Calu3 (cell line): ENCODE results near the gene GPC3. TPM values are rescaled to one million over a fixed set of nuclear protein-coding genes. Genes with fewer than 3 reads are reported as not detected.
"Not testable (repeated sequence)": the region's sequence is repeated elsewhere in the genome, so short reads cannot be mapped to it uniquely, and the experiment has no call there.

Experiments used
- BruUV-seq: library from RNA; stranded (reverse); fragments of 400-500 nt; replicated peaks from 2 replicates; lab custom pipeline; 2021; lab: Mats Ljungman, UMichigan
- CTCF ChIA-PET: fragments of 300-600 bp; sonication (Branson Sonifier 250); formaldehyde crosslinking; loops from one replicate; lab custom pipeline; 2022; ENCODE audit warnings: antibody characterized with exemption; lab: Charles Lee
- DNase-seq: peaks from one replicate; pipeline ENCODE4 v3.0.0; 2022
- H3K27ac Mint-ChIP-seq: one replicate; pipeline ENCODE4 v1.8.0; 2022; ENCODE audit warnings: mixed read lengths; ENCODE audit not compliant: unreplicated experiment
- H3K27me3 Mint-ChIP-seq: one replicate; pipeline ENCODE4 v1.8.0; 2022; ENCODE audit warnings: mixed read lengths; ENCODE audit not compliant: unreplicated experiment
- H3K36me3 Mint-ChIP-seq: one replicate; pipeline ENCODE4 v1.8.0; 2022; ENCODE audit warnings: mild to moderate bottlenecking, moderate library complexity, mixed read lengths; ENCODE audit not compliant: insufficient read depth, unreplicated experiment
- H3K4me1 Mint-ChIP-seq: one replicate; pipeline ENCODE4 v1.8.0; 2022; ENCODE audit warnings: mild to moderate bottlenecking, low read depth, mixed read lengths; ENCODE audit not compliant: unreplicated experiment
- H3K4me3 Mint-ChIP-seq: one replicate; pipeline ENCODE4 v1.8.0; 2022; ENCODE audit warnings: mild to moderate bottlenecking, low read depth, moderate library complexity, mixed read lengths; ENCODE audit not compliant: unreplicated experiment
- H3K9me3 Mint-ChIP-seq: one replicate; pipeline ENCODE4 v1.8.0; 2022; ENCODE audit warnings: low read depth, mixed read lengths; ENCODE audit not compliant: unreplicated experiment
- intact Hi-C: fragments of 100-400 bp; cut with micrococcal nuclease; formaldehyde crosslinking; loops from one replicate; pipeline ENCODE4 v1.10.0; 2022; ENCODE audit not compliant: unreplicated experiment
- total RNA-seq: library from RNA; stranded (reverse); gene quantifications from 2 replicates; pipeline ENCODE4 v1.2.3, GENCODE V29; 2022
- TF ChIP-seq, protein P1 (sequence below): fragments of 200-600 bp; IDR thresholded peaks from one replicate; pipeline ENCODE4 v1.8.0; 2022; ENCODE audit warnings: antibody characterized with exemption; ENCODE audit not compliant: unreplicated experiment

GPC3 gene
- total RNA-seq, 1 experiment from 2014 or later = 2.3 TPM

DNA sequence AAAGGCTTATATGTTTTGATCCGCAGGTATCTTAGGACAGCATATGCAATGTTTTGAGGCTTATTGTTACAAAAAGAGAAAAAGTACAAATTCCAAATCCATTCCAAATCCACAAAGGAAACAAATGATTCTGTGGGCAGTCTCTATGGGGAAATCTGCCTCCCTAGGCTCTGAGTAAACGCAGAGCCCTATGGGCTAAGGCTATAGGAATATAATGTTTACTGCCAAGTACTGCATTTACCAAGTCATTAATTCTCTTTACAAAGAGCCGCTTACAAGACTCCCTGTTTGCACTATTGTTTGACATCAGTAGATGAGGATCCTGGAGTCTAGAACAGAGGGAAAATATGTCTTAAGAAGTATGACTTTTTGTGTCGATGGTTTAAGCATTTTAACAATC, 357.7 kb downstream of the GPC3 start:
- no peak for DNase-seq
- H3K4me1 Mint-ChIP-seq = peaks cover 9% of the 10 kb centered on the region
- H3K27ac Mint-ChIP-seq = no peak overlapping the region
- intact Hi-C loops = no loop called here
- TF ChIP-seq, protein P1, sequence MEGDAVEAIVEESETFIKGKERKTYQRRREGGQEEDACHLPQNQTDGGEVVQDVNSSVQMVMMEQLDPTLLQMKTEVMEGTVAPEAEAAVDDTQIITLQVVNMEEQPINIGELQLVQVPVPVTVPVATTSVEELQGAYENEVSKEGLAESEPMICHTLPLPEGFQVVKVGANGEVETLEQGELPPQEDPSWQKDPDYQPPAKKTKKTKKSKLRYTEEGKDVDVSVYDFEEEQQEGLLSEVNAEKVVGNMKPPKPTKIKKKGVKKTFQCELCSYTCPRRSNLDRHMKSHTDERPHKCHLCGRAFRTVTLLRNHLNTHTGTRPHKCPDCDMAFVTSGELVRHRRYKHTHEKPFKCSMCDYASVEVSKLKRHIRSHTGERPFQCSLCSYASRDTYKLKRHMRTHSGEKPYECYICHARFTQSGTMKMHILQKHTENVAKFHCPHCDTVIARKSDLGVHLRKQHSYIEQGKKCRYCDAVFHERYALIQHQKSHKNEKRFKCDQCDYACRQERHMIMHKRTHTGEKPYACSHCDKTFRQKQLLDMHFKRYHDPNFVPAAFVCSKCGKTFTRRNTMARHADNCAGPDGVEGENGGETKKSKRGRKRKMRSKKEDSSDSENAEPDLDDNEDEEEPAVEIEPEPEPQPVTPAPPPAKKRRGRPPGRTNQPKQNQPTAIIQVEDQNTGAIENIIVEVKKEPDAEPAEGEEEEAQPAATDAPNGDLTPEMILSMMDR = no peak
- H3K36me3 Mint-ChIP-seq = no peaks in the 10 kb centered on the region
- CTCF ChIA-PET = no interaction called here
- no peak overlapping the region for H3K4me3 Mint-ChIP-seq
- no peaks in the 10 kb centered on the region for H3K9me3 Mint-ChIP-seq
- H3K27me3 Mint-ChIP-seq = no peaks in the 10 kb centered on the region
- no TSS peak for BruUV-seq

DNA sequence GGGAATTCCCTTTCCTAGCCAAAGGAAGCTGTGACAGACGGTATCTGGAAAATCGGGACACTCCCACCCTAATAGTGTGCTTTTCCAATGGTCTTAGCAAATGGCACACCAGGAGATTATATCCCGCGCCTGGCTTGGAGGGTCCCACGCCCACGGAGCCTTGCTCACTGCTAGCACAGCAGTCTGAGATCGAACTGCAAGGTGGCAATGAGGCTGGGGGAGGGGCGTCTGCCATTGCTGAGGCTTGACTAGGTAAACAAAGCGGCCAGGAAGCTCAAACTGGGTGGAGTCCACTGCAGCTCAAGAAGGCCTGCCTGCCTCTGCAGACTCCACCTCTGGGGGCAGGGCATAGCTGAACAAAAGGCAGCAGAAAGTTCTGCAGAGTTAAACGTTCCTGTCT, 364.0 kb downstream of the GPC3 start:
- H3K27ac Mint-ChIP-seq, H3K4me1 Mint-ChIP-seq, H3K9me3 Mint-ChIP-seq, DNase-seq, BruUV-seq, H3K27me3 Mint-ChIP-seq, H3K36me3 Mint-ChIP-seq, H3K4me3 Mint-ChIP-seq, intact Hi-C loops: not testable (repeated sequence)
- CTCF ChIA-PET = interaction anchor here (0.6 kb wide), 1 partner anchor 244 kb away, joined by 5 read pairs; no protein-coding TSS in a partner anchor

- Mint-ChIP-seq H3K9me3 (peaks cover 7% of the 10 kb centered on the region), H3K36me3 (no peaks in the 10 kb centered on the region), H3K27ac (no peak overlapping the region), H3K4me1 (peaks cover 8% of the 10 kb centered on the region), H3K27me3 (no peaks in the 10 kb centered on the region), H3K4me3 (no peak overlapping the region)
- CTCF ChIA-PET = no interaction called here
- BruUV-seq = no TSS peak
- TF ChIP-seq, protein P1 = no peak
- intact Hi-C loops = no loop called here
- DNase-seq = no peak
Measured at GRCh38 chrX:133611676-133612075, 373.7 kb downstream of the GPC3 start.

DNA sequence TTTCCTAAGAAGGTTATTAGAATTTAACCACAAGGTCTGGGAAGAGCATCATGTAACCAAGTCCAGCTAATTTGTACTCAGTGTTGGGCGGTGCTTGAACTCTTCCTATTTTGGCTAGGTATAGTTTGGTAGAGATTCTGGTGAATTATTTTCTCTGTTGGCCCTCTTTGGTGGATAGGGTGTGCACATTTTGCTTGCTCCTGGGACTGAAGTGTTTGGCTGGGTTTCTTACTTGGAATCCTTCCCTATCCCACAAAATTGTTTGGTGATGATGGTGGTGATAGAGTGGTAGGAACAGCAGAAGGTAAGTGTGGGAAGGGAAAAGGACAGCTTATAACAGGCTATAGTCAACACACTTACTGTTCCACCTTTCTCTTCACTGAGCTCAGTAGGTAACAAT, 375.3 kb downstream of the GPC3 start:
- H3K27me3 Mint-ChIP-seq = no peaks in the 10 kb centered on the region
- intact Hi-C loops = no loop called here
- no peak for DNase-seq
- CTCF ChIA-PET = interaction anchor here (0.6 kb wide), 1 partner anchor 1168 kb away, joined by 3 read pairs; no protein-coding TSS in a partner anchor
- H3K4me1 Mint-ChIP-seq = peaks cover 8% of the 10 kb centered on the region
- no peak overlapping the region for H3K4me3 Mint-ChIP-seq
- no peaks in the 10 kb centered on the region for H3K36me3 Mint-ChIP-seq
- H3K27ac Mint-ChIP-seq = no peak overlapping the region
- TF ChIP-seq, protein P1 = no peak
- H3K9me3 Mint-ChIP-seq = peaks cover 7% of the 10 kb centered on the region
- no TSS peak for BruUV-seq

DNA sequence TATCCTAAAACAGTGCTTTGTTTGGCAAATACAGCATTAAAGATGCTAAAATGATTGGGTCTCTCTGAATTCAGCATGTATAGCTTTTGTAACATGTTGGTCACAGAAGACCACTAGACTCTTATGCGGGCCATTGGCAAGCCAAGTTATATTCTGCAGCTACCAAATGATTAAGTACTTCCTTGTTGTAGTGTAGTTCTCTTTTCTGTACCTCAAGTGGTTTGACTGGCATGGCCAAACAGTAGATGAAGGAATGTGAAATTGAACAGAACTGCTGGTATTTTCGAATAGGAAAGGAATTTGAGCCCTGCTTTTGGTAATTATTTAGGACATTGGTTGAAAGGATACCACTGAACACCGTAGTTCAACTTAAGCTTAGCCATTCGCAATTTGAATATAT, 376.2 kb downstream of the GPC3 start:
- H3K27me3 Mint-ChIP-seq = no peaks in the 10 kb centered on the region
- intact Hi-C loops = no loop called here
- H3K4me1 Mint-ChIP-seq = peaks cover 8% of the 10 kb centered on the region
- DNase-seq = no peak
- TF ChIP-seq, protein P1 = no peak
- BruUV-seq = no TSS peak
- no peak overlapping the region for H3K4me3 Mint-ChIP-seq
- H3K9me3 Mint-ChIP-seq = peaks cover 5% of the 10 kb centered on the region
- no peaks in the 10 kb centered on the region for H3K36me3 Mint-ChIP-seq
- CTCF ChIA-PET = interaction anchor here (0.6 kb wide), 1 partner anchor 40 kb away, joined by 3 read pairs; no protein-coding TSS in a partner anchor
- no peak overlapping the region for H3K27ac Mint-ChIP-seq
